Thoracic aorta (tissue), 2 donors: ENCODE results near the gene ALKBH5. TPM values are rescaled to one million over a fixed set of nuclear protein-coding genes. Genes with fewer than 3 reads are reported as not detected.

Experiments used
- ATAC-seq: fragments of 150-250 bp; one replicate; pipeline ENCODE4 v1.8.0; 2017; ENCODE audit warnings: low read depth; ENCODE audit not compliant: insufficient number of reproducible peaks, low FRiP score
- DNase-seq: peaks from one replicate; pipeline ENCODE4 v3.0.0-alpha.2; 2020; ENCODE audit warnings: low spot score
- H3K27ac ChIP-seq, 2 donors: fragments of 200-600 bp; sonication (generic); 1 replicate in 1 of 2; 2 replicates in 1 of 2; pipeline ENCODE4 v1.5.1; 2016; ENCODE audit warnings: mild to moderate bottlenecking in 2 of 2, moderate library complexity in 2 of 2
- H3K27me3 ChIP-seq: fragments of 200-600 bp; sonication (generic); replicated peaks from 2 replicates; pipeline ENCODE4 v1.6.0; 2016; ENCODE audit warnings: mild to moderate bottlenecking; ENCODE audit not compliant: insufficient read depth
- H3K36me3 ChIP-seq: fragments of 200-600 bp; sonication (generic); one replicate; pipeline ENCODE4 v1.5.1; 2016
- H3K4me1 ChIP-seq, 2 donors: fragments of 200-600 bp; sonication (generic); 1 replicate in 1 of 2; 2 replicates in 1 of 2; pipeline versions ENCODE4 v1.5.1 to v1.6.0; 2016; ENCODE audit warnings: low read depth in 2 of 2, mild to moderate bottlenecking in 1 of 2; ENCODE audit not compliant: control insufficient read depth in 1 of 2
- H3K4me3 ChIP-seq: fragments of 200-600 bp; sonication (generic); 2 replicates; pipeline ENCODE4 v1.5.1; 2016; ENCODE audit warnings: mild to moderate bottlenecking
- H3K9me3 ChIP-seq: fragments of 200-600 bp; sonication (generic); 2 replicates; pipeline ENCODE4 v1.5.1; 2016
- CTCF ChIP-seq: fragments of 200-600 bp; sonication (generic); IDR thresholded peaks from one replicate; pipeline ENCODE4 v1.5.1; 2019; ENCODE audit warnings: antibody characterized with exemption
- total RNA-seq, 2 donors: library from RNA; depleted of rRNA; stranded (reverse); fragments of >200 nt; gene quantifications; one replicate each; pipeline versions ENCODE4 v1.1.0 to v1.2.3, GENCODE V29; 2016

The ALKBH5 gene
- total RNA-seq, 2 donors from 2014 or later: 89.6 to 105 TPM

- H3K27ac ChIP-seq: no peak overlapping the region
- no peak for TF ChIP-seq CTCF
- H3K4me1 ChIP-seq: no peaks in the 10 kb centered on the region
- H3K4me3 ChIP-seq: no peak overlapping the region
- peaks cover 2% of the 10 kb centered on the region for H3K36me3 ChIP-seq
- ATAC-seq (no peak), DNase-seq (no peak)
- H3K27me3 ChIP-seq: no peaks in the 10 kb centered on the region
- H3K9me3 ChIP-seq: no peaks in the 10 kb centered on the region
Observed at GRCh38 chr17:18173740-18174139, 9.9 kb upstream of the ALKBH5 start.

DNA sequence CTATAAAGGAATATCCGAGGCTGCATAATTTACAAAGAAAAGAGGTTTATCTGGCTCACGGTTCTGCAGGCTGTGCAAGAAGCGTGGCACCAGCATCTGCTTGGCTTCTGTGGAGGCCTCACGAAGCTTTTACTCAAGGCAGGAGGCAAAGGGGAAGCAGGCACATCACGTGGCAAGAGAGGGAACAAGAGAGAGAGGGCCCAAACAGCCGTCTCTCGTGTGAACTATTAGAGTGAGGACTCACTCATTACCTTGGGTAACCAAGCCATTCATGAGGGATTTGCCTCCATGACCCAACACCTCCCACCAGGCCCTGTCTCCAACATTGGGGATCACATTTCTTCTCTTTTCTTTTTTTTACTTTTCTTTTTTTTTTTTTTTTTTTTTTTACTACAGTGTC lies 7.5 kb upstream of the ALKBH5 start:
- H3K9me3 ChIP-seq: no peaks in the 10 kb centered on the region
- ATAC-seq (no peak), DNase-seq (no peak)
- no peak overlapping the region for H3K4me3 ChIP-seq
- peaks cover 0 to under 1% of the 10 kb centered on the region in 2 donors for H3K4me1 ChIP-seq
- peaks cover 2% of the 10 kb centered on the region for H3K36me3 ChIP-seq
- no peaks in the 10 kb centered on the region for H3K27me3 ChIP-seq
- H3K27ac ChIP-seq: no peak overlapping the region
- TF ChIP-seq CTCF: no peak

DNA sequence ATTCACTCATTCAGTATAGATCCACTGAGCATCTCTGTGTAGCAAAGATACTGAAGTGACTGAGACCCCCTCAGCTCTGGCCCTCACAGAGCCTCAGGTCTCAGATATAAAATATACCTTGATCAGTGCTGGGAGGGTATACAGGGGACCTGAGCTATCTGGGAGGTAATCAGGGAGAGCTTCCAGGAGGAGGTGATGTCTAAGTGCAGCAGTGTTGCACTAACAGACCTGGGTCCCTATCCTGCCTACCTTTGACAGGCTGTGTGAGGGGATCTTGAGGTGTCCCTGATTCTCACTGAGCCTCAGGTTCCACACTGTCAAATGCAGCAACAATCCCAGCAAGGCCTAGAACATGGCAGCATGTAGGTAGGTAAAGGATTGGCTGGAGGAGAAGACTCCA lies 6.5 kb upstream of the ALKBH5 start:
- no peak overlapping the region for H3K27ac ChIP-seq
- H3K9me3 ChIP-seq: no peaks in the 10 kb centered on the region
- no peaks in the 10 kb centered on the region for H3K27me3 ChIP-seq
- H3K4me1 ChIP-seq: peaks cover 3 to 10% of the 10 kb centered on the region in 2 donors
- DNase-seq (no peak), ATAC-seq (no peak)
- no peak for TF ChIP-seq CTCF
- H3K4me3 ChIP-seq: no peak overlapping the region
- peaks cover 2% of the 10 kb centered on the region for H3K36me3 ChIP-seq

GRCh38 chr17:18177722-18178121 lies 5.9 kb upstream of the ALKBH5 start:
- peaks cover 2% of the 10 kb centered on the region for H3K36me3 ChIP-seq
- H3K4me3 ChIP-seq: no peak overlapping the region
- DNase-seq: no peak
- H3K27me3 ChIP-seq: no peaks in the 10 kb centered on the region
- H3K27ac ChIP-seq: no peak overlapping the region
- H3K4me1 ChIP-seq: peaks cover 7 to 15% of the 10 kb centered on the region in 2 donors
- no peaks in the 10 kb centered on the region for H3K9me3 ChIP-seq
- no peak for TF ChIP-seq CTCF
- ATAC-seq: no peak

DNA sequence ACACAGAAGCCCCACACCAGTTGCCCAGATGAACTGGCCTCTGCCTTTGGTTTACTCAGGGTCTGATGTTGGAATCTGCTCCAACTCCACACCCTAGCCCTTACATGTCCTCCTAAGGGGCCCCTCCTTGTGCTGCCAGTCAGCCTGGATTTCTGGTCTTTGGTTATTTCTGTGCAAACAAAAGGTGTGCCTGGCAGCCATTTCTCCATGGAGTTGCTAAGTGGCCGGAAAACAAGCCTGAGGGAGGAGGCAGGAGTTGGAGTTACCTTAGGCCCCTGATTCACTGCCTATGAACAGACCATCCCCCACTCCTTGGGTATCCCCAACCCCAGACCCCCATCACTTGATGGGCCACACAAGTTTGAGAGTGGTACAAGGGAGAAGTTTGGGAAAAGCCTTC lies 4.4 kb upstream of the ALKBH5 start:
- no peak for TF ChIP-seq CTCF
- no peak for DNase-seq
- Histone ChIP-seq H3K4me1 (peaks cover 7 to 15% of the 10 kb centered on the region in 2 donors), H3K9me3 (no peaks in the 10 kb centered on the region), H3K4me3 (no peak overlapping the region), H3K36me3 (peaks cover 2% of the 10 kb centered on the region), H3K27me3 (no peaks in the 10 kb centered on the region), H3K27ac (no peak overlapping the region)
- ATAC-seq: no peak
